Measurements from ENCODE around the gene PHKG2.

GRCh38 chr16:30771726-30772125, 23.5 kb downstream of the PHKG2 start:
- TF ChIP-seq EP300 (IDR thresholded peaks at IDR 0.05), result no peak
- TF ChIP-seq CTCF (IDR thresholded peaks at IDR 0.05), result no peak
